Lower leg skin (tissue), 3 donors: Measurements from ENCODE around the gene PXYLP1.

Experiments
- CTCF ChIP-seq, 3 donors: fragments of 450-650 bp; IDR thresholded peaks; one replicate each; pipeline ENCODE4 v1.5.1; 2016; ENCODE audit warnings: antibody characterized with exemption in 3 of 3, mild to moderate bottlenecking in 3 of 3, moderate library complexity in 2 of 3
- POLR2A ChIP-seq, 2 donors: fragments of 450-650 bp; IDR thresholded peaks; one replicate each; pipeline ENCODE4 v1.6.1; 2016 to 2017; ENCODE audit warnings: antibody characterized with exemption in 2 of 2, mild to moderate bottlenecking in 1 of 2, moderate library complexity in 1 of 2

GRCh38 chr3:141218926-141219325 lies 12.7 kb upstream of the PXYLP1 start:
- TF ChIP-seq POLR2A (IDR thresholded peaks at IDR 0.05) (no peak), CTCF (IDR thresholded peaks at IDR 0.05) (no peak)
